Prostate gland (tissue), 2 donors: ENCODE data around the gene COL25A1. TPM values are rescaled to one million over a fixed set of nuclear protein-coding genes. Genes with fewer than 3 reads are reported as not detected.
"Not testable (repeated sequence)": the region's sequence is repeated elsewhere in the genome, so short reads cannot be mapped to it uniquely, and the experiment has no call there.

Source experiments
- DNase-seq: peaks from one replicate; pipeline ENCODE4 v3.0.0-alpha.2; 2019; ENCODE audit warnings: low spot score
- H3K27ac ChIP-seq, 2 donors: fragments of 200-600 bp; sonication (generic); 2 replicates each; pipeline ENCODE4 v1.5.1; 2017 to 2019
- H3K27me3 ChIP-seq: fragments of 200-600 bp; sonication (generic); replicated peaks from 2 replicates; pipeline ENCODE4 v1.5.1; 2019; ENCODE audit not compliant: insufficient read depth
- H3K36me3 ChIP-seq, 2 donors: fragments of 200-600 bp; sonication (generic); 1 replicate in 1 of 2; 2 replicates in 1 of 2; pipeline versions ENCODE4 v1.5.1 to v1.8.1; 2017 to 2019
- H3K4me1 ChIP-seq: fragments of 200-600 bp; sonication (generic); replicated peaks from 2 replicates; pipeline ENCODE4 v1.5.1; 2019
- H3K4me3 ChIP-seq, 2 donors: fragments of 200-600 bp; sonication (generic); 2 replicates each; pipeline ENCODE4 v1.5.1; 2017 to 2019
- H3K9me3 ChIP-seq: fragments of 200-600 bp; sonication (generic); 2 replicates; pipeline ENCODE4 v1.5.1; 2017
- POLR2A ChIP-seq: fragments of 450-650 bp; IDR thresholded peaks from one replicate; pipeline ENCODE4 v1.6.1; 2016; ENCODE audit warnings: antibody characterized with exemption, mild to moderate bottlenecking
- POLR2AphosphoS5 ChIP-seq: sonication (generic); formaldehyde crosslinking; IDR thresholded peaks from one replicate; pipeline ENCODE4 v1.6.1; 2017; ENCODE audit warnings: antibody characterized with exemption
- WGBS: methylation state at CpG from one replicate; pipeline ENCODE4 v1.1.5; 2018; 5-methylcytosine and 5-hydroxymethylcytosine counted together
- intact Hi-C: fragments of 100-400 bp; cut with DNase I; formaldehyde crosslinking; loops from one replicate; pipeline ENCODE4 v1.14.2; 2022
- total RNA-seq, 2 donors: library from RNA; depleted of rRNA; stranded (reverse); fragments of >200 nt; gene quantifications; one replicate each; pipeline ENCODE4 v1.1.0, GENCODE V29; 2016
- TF ChIP-seq, protein P1 (sequence below), 4 experiments: fragments of 200-600 bp in 2 of 4; fragments of 450-650 bp in 2 of 4; sonication (generic) in 2 of 4; IDR thresholded peaks; 1 replicate in 3 of 4; 2 replicates in 1 of 4; pipeline ENCODE4 v1.5.1; 2016 to 2019; ENCODE audit warnings: antibody characterized with exemption in 4 of 4, mild to moderate bottlenecking in 2 of 4, moderate library complexity in 2 of 4

COL25A1 gene
- total RNA-seq, 2 donors from 2014 or later: 0.73 to 2.8 TPM

DNA sequence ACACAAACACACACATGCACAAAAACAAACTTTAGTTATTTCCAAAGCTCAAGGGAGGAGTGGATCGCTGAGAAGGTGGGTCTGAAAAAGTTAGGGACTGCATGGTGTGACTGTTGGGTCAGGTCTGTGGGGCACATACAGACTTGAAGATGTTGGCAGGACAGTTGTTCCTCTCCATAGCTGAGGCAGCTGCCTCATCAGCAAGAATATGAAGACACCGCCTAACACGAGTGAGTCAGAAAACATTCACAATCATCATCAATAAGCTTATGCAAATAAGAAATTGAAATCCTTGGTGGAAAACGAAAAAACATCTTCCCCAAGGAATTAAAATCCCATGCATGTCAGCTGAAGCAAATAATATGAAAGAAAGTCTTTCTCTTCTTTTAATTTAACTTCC is 148.0 kb downstream of the COL25A1 start:
- TF ChIP-seq POLR2AphosphoS5 (no peak), POLR2A (no peak)
- TF ChIP-seq, protein P1, sequence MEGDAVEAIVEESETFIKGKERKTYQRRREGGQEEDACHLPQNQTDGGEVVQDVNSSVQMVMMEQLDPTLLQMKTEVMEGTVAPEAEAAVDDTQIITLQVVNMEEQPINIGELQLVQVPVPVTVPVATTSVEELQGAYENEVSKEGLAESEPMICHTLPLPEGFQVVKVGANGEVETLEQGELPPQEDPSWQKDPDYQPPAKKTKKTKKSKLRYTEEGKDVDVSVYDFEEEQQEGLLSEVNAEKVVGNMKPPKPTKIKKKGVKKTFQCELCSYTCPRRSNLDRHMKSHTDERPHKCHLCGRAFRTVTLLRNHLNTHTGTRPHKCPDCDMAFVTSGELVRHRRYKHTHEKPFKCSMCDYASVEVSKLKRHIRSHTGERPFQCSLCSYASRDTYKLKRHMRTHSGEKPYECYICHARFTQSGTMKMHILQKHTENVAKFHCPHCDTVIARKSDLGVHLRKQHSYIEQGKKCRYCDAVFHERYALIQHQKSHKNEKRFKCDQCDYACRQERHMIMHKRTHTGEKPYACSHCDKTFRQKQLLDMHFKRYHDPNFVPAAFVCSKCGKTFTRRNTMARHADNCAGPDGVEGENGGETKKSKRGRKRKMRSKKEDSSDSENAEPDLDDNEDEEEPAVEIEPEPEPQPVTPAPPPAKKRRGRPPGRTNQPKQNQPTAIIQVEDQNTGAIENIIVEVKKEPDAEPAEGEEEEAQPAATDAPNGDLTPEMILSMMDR (IDR thresholded peaks at IDR 0.05): no peak

DNA sequence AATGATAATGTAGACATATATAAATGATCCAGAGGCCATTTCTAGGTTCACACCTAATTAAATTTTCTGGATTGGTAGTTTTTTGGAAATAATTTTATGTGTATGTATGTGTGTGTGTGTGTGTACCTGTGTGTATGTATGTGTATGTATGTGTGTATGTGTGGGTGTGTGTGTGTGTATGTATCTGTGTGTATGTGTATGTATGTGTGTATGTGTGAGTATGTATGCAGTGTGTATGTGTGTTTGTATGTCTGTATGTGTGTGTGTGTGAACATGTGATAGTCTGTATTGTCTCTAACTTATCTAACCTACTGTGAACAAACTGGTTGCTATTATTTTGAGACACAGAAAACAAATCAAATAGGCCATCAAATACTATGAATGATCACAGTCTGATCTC is 152.6 kb downstream of the COL25A1 start:
- no peak for TF ChIP-seq POLR2AphosphoS5
- TF ChIP-seq POLR2A: no peak
- TF ChIP-seq, protein P1 (IDR thresholded peaks at IDR 0.05): no peak
- no peak for DNase-seq
- no peaks in the 10 kb centered on the region for H3K27me3 ChIP-seq
- no peak overlapping the region for H3K27ac ChIP-seq
- no peaks in the 10 kb centered on the region for H3K9me3 ChIP-seq
- no peak overlapping the region for H3K4me3 ChIP-seq
- no peaks in the 10 kb centered on the region for H3K4me1 ChIP-seq
- intact Hi-C loops: no loop called here
- no peaks in the 10 kb centered on the region for H3K36me3 ChIP-seq

More for the DNA sequence above, 148.0 kb downstream of the COL25A1 start:
- Histone ChIP-seq H3K9me3 (no peaks in the 10 kb centered on the region), H3K4me1 (no peaks in the 10 kb centered on the region), H3K27me3 (no peaks in the 10 kb centered on the region), H3K4me3 (no peak overlapping the region), H3K36me3 (no peaks in the 10 kb centered on the region), H3K27ac (no peak overlapping the region)
- DNase-seq: no peak
- 76% methylated on average over 4 of the region's 4 CpGs for WGBS
- intact Hi-C loops: no loop called here

DNA sequence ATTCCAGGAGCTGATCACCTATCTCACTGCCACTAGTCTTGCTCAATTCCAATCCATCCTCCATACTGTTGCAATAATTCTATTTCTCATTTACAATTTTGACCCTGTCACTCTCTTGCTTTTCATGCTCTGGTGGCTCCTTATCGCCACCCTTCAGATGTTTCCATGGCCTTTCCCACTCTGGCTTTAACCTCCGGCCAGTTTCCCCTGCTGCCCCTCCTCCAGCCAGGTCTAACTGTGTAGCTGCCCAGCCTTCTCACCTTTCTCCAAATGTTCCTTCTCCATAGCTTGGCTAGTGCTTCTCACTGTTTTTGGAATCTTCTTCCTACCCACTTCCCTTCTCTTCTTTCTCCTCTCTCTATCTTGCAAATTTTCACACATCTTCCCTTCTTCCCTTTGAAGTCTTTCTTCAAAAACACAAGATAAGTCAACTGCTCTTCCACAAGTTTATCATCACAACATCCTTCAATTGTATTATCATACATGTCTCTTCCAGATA is 153.8 kb downstream of the COL25A1 start:
- WGBS: 90% methylated on average over 2 of the region's 2 CpGs
- DNase-seq: no peak
- Histone ChIP-seq H3K27me3 (no peaks in the 10 kb centered on the region), H3K4me3 (no peak overlapping the region), H3K9me3 (no peaks in the 10 kb centered on the region), H3K36me3 (no peaks in the 10 kb centered on the region), H3K4me1 (no peaks in the 10 kb centered on the region), H3K27ac (no peak overlapping the region)
- intact Hi-C loops: no loop called here
- no peak for TF ChIP-seq POLR2AphosphoS5
- TF ChIP-seq, protein P1 (IDR thresholded peaks at IDR 0.05): no peak
- no peak for TF ChIP-seq POLR2A

- TF ChIP-seq POLR2A (no peak), POLR2AphosphoS5 (no peak)
- TF ChIP-seq, protein P1 (IDR thresholded peaks at IDR 0.05): no peak
- DNase-seq: no peak
- no peak overlapping the region for H3K27ac ChIP-seq
- intact Hi-C loops: no loop called here
- H3K36me3 ChIP-seq: no peaks in the 10 kb centered on the region
- H3K27me3 ChIP-seq: no peaks in the 10 kb centered on the region
- H3K9me3 ChIP-seq: no peaks in the 10 kb centered on the region
- H3K4me1 ChIP-seq: no peaks in the 10 kb centered on the region
- H3K4me3 ChIP-seq: no peak overlapping the region
- WGBS: 89% methylated on average over 1 of the region's 1 CpG
Observed at GRCh38 chr4:109147135-109147534, 155.3 kb downstream of the COL25A1 start.

GRCh38 chr4:109146499-109146898 is 156.0 kb downstream of the COL25A1 start:
- H3K27ac ChIP-seq: no peak overlapping the region
- intact Hi-C loops: no loop called here
- H3K9me3 ChIP-seq: no peaks in the 10 kb centered on the region
- no peak for DNase-seq
- no peaks in the 10 kb centered on the region for H3K36me3 ChIP-seq
- no peak overlapping the region for H3K4me3 ChIP-seq
- no peaks in the 10 kb centered on the region for H3K4me1 ChIP-seq
- WGBS: 16% methylated on average over 1 of the region's 1 CpG
- TF ChIP-seq POLR2A (no peak), POLR2AphosphoS5 (no peak)
- TF ChIP-seq, protein P1 (IDR thresholded peaks at IDR 0.05): no peak
- no peaks in the 10 kb centered on the region for H3K27me3 ChIP-seq

GRCh38 chr4:109138125-109138524 is 164.3 kb downstream of the COL25A1 start:
- intact Hi-C loops, H3K27ac ChIP-seq: not testable (repeated sequence)
- WGBS: 97% methylated on average over 2 of the region's 2 CpGs

More at GRCh38 chr4:109138125-109138524, 164.3 kb downstream of the COL25A1 start:
- not testable (repeated sequence) for DNase-seq, H3K4me3 ChIP-seq, H3K27me3 ChIP-seq, H3K36me3 ChIP-seq, H3K9me3 ChIP-seq, H3K4me1 ChIP-seq
